HG03575 (cell line): Measurements from ENCODE around the gene SLCO2B1.

ENCODE experiments used
- ATAC-seq: cut with Tn5 transposase; IDR thresholded peaks from one replicate; pipeline ENCODE4 v1.9.1; 2021; ENCODE audit not compliant: unreplicated experiment, insufficient number of reproducible peaks, low FRiP score; ENCODE audit errors: extremely low read depth

Gene SLCO2B1

GRCh38 chr11:75188671-75189070 is 37.8 kb downstream of the SLCO2B1 start:
- no peak for ATAC-seq

DNA sequence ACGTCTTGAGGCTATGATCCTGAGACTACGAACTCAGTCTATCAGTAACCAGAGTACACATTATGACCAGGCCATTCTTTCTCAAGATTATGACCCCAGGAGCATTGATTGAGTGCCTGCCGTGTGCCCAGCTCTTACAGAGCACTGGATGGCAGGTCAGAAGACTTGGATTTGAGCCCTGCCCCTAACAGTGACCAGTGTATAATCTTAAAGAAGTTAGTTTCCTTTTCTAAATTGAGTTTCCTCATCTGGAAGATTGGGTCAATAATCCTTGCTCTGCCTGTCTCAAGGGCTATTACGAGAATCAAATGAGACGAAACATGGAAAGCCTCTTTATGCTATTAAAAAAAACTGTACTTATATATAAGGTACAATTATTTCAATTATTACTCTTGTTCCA is 38.2 kb downstream of the SLCO2B1 start:
- no peak for ATAC-seq

GRCh38 chr11:75189911-75190310 is 39.0 kb downstream of the SLCO2B1 start:
- no peak for ATAC-seq

- ATAC-seq, result no peak
These were observed 39.9 kb downstream of the SLCO2B1 start for GRCh38 chr11:75190652-75191329.

DNA sequence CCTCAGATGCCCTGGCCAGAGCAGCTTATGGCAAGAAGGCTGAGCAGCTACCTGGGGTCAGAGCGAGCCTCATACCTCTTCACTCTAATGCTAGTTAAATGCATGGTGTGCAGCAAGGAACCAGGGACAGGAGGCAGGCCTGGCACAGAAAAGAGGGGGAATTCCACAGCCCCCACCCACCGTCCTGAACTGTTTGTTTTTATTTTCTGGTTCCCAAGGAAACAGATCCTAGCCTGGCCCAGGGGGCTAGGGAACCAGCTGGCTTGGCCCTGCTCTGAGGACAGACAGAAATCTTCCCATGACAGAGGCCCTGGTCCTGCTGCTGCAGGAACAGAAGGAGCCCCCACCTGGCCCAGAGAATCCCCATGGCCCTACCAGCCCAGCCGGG is 40.4 kb downstream of the SLCO2B1 start:
- no peak for ATAC-seq

GRCh38 chr11:75193271-75193670 is 42.4 kb downstream of the SLCO2B1 start:
- ATAC-seq, result no peak

DNA sequence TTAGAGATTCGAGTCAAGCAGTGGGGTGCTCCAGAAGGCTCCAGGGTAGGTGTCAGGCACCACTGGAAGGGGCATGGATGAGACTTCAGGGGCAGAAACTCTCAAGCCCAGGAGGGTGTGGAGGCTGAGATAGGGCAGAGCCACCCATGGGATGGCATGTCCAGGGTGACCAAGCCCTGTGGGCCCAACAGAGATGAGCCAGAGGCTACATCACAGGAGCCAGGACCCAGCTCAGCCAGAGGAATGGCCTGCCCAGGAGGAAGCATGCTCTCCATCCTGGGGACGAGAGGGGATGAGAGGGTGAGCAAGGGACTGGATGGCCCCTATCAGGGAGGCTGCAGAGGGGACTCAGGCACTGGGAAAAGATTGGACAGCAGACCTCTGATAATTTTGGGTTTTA is 42.8 kb downstream of the SLCO2B1 start:
- no peak for ATAC-seq

- no peak for ATAC-seq
These were observed 43.2 kb downstream of the SLCO2B1 start for GRCh38 chr11:75194147-75194546.

DNA sequence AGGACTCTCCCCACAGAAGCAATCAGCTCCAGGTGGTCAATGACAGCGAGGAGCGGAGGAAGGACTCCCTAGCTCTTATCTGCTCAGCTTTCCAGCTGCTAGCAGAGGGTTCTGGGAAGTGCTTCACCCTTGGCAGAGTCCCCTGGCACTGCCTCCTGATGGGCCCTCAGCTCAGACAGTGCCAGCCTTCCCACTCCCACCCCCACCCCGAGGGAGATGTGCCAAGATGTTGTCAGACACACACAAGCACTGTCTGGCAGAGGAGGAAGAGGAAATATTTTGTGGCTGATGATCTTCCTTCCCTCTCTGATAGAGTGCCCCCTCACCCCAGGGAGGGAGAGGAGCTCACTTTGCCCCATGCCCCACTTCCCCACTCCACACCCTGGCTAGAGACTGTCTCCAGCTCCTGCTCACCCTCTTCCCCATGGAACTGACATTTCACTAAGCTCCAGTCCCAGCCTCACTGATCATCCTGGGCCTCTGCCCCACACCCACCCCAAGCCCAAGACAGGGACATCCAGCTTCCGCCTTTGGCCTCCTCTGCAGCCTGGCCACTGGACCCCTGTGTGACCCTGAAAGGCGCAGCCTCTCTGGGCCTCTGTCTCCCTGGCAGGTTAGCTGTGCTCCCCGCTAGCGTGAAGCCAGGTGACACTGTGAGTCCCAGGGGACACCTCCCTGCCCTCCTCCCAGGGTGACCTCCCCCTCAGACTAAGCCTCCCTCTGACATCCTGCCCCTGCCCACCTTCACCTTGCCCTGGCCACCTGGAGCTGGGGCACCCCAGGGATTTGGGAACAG is 44.5 kb downstream of the SLCO2B1 start:
- no peak for ATAC-seq

- no peak for ATAC-seq
These were observed 45.5 kb downstream of the SLCO2B1 start for GRCh38 chr11:75196426-75196825.

DNA sequence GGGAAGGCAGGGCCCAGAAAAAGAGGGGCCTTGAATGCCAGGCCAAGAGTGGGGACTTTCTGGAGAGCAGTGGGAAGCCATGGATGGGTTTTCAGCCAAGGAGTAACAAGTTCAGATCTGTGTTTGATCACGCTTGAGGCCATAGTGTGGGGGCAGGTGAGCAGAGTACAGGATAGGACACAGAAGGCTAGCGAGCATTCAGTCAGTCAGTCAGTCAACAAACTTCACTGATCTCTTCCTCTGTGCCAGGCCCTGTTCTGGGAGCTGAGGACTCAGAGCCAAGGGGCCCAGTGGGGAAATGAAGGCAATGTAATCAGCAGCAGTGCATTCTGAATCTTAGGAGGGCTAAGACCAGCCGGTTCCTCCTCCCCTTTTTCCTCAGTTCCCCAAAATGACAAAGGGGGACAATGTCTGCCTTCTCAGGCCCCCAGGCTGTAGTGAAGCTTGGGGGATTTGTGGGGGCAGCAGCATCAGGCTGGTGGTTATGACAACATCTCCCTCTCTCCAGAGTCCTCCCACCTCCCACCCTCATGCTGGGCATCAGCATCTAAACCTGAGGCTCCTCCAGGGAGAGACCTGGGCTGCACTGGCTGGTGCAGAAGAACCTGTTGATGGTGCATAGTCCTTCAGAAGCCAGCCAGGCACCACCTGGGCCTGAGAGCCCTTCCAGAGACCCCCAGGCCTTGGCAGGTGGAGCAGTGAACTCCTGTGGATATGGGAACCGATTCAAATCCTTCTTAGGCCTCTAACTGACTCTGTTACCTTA is 46.8 kb downstream of the SLCO2B1 start:
- ATAC-seq, result no peak

DNA sequence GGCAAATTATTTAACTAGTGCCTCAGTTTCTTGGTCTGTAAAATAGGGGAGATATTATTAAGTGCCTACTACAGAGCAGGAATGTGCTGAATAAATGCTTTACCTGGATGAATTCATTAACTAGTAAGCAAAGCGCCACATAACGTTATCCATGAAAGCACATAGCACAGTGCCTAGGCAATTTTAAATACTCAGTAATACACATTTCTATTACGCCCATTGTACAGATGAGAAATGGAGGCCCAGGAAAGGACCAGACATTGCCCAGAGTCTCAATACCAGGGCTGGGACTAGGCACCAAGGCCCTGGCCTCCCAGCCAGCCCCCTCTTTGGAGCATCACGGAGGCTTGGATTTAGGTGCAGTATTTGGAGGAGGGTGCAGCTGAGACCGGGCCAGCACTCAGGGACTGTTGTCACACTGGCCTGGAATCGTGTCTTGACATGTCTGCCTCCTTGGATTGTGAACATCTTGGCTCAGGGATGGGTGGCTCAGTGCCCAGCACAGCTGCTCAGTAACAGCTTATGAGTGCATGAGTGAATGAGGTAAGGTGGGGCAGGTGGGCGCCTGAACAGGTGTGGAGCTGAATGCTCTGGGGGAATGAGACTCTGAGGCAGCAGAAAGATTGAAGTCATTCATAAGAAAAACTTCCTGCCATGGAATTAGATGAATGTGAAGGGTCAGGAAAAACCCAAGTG is 47.5 kb downstream of the SLCO2B1 start:
- no peak for ATAC-seq

- no peak for ATAC-seq
These were observed 48.6 kb downstream of the SLCO2B1 start for GRCh38 chr11:75199412-75199955.

DNA sequence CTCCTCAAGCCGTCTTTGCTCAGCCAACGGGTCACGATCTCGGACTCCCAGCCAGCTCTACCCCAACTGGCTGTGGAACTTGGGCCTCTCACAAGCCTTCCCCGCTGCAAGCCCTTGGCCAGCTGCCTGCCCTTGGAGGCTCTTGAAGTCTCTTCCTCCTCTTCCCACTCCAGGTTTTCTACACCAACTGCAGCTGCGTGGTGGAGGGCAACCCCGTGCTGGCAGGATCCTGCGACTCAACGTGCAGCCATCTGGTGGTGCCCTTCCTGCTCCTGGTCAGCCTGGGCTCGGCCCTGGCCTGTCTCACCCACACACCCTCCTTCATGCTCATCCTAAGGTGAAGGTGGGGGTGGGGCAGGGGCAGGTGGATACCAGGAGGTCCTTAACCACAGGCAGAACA is 49.1 kb downstream of the SLCO2B1 start:
- ATAC-seq, result no peak

DNA sequence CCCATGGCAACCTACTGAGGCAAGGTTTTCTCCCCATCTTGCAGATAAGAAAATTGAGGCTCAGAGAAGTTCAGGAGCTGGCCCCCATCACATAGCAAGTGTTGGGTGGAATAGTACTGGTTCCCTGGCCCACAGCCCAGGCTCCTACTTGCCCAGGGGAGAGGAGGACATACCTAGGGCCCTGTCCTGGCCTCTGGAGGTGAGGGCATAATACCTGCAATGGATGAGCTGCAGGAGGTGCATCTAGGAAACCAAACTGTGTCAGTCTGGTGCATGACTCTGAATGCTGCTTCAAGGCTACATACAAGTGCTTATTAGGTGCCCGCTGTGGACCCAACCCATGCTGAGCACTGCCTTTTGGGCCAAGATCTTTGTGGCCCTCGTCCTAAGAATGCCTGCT is 49.6 kb downstream of the SLCO2B1 start:
- no peak for ATAC-seq

DNA sequence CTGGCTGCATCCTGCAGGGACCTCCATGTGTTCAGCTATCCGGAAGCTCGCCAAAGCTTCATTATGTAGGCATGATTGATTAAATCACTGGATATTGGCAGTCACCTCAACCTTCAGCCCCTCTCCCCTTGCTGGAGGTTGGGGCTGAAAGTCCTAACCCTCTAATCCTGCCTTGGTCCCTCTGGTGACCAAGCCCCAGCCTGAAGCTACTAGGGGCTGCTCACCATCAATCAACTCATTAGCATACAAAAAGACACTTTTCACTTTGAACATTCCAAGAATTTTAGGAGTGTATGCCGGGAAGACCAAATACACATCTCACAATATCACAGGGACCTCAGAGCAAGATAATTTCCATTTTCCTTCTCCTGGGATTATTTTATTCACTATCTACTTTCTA is 50.9 kb downstream of the SLCO2B1 start:
- no peak for ATAC-seq

DNA sequence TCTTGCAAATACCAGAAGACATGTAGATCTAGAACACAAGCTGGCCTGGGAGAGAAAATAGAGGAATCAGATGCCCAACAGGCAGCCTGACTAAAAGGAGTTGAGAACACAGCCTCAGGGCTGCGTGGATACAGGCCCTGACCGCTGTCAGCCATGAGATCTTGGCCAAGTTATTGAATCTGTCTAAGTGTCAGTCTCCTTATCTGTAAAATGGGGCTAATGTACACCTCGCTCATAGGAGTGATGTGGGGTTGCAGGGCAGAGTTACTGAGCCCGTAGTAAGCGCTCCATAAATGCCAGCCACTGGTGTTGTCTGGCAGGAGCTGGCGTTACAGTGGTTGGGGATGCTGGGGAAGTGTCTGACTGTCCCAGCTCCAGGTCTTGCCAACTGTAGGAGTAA is 51.3 kb downstream of the SLCO2B1 start:
- no peak for ATAC-seq

GRCh38 chr11:75203138-75203537 is 52.2 kb downstream of the SLCO2B1 start:
- ATAC-seq, result no peak

- ATAC-seq, result no peak
These were observed 52.7 kb downstream of the SLCO2B1 start for GRCh38 chr11:75203641-75204011.
